Activated CD8-positive, alpha-beta memory T cell treated with anti-CD3 and anti-CD28 coated beads, Interleukin-2, amount 10 ng/mL, durations not matched to agents 7 days and 5 days (primary cell): ENCODE data around the gene PSMF1. TPM values are rescaled to one million over a fixed set of nuclear protein-coding genes. Genes with fewer than 3 reads are reported as not detected.
"Not testable (repeated sequence)": the region's sequence is repeated elsewhere in the genome, so short reads cannot be mapped to it uniquely, and the experiment has no call there.

Source experiments
- ATAC-seq: fragments of 150-1000 bp; cut with Tn5 transposase; one replicate; pipeline ENCODE4 v1.10.0; 2021; ENCODE audit warnings: moderate library complexity
- CTCF ChIA-PET: fragments of 350-600 bp; sonication (Branson Sonifier 250); formaldehyde crosslinking; loops from one replicate; lab custom pipeline; 2021; ENCODE audit warnings: antibody characterized with exemption; lab: Charles Lee
- DNase-seq: peaks from one replicate; pipeline ENCODE4 v3.0.0-alpha.2; 2020
- H3K27ac Mint-ChIP-seq: one replicate; pipeline ENCODE4 v1.8.0; 2021; ENCODE audit warnings: mild to moderate bottlenecking, mixed read lengths
- H3K27me3 Mint-ChIP-seq: one replicate; pipeline ENCODE4 v1.8.0; 2021; ENCODE audit warnings: mixed read lengths
- H3K36me3 Mint-ChIP-seq: one replicate; pipeline ENCODE4 v1.8.0; 2021; ENCODE audit warnings: mild to moderate bottlenecking, mixed read lengths
- H3K4me1 Mint-ChIP-seq: one replicate; pipeline ENCODE4 v1.8.0; 2021; ENCODE audit warnings: mixed read lengths
- H3K4me3 Mint-ChIP-seq: one replicate; pipeline ENCODE4 v1.8.0; 2021; ENCODE audit warnings: mild to moderate bottlenecking, moderate library complexity, mixed read lengths
- H3K9me3 Mint-ChIP-seq: one replicate; pipeline ENCODE4 v1.8.0; 2022; ENCODE audit warnings: low read depth, mixed read lengths
- total RNA-seq, 2 experiments: library from RNA; stranded (reverse); gene quantifications; one replicate each; pipeline ENCODE4 v1.2.3, GENCODE V29; 2021

PSMF1 gene
- total RNA-seq, 2 experiments from 2014 or later: 146 to 147 TPM

DNA sequence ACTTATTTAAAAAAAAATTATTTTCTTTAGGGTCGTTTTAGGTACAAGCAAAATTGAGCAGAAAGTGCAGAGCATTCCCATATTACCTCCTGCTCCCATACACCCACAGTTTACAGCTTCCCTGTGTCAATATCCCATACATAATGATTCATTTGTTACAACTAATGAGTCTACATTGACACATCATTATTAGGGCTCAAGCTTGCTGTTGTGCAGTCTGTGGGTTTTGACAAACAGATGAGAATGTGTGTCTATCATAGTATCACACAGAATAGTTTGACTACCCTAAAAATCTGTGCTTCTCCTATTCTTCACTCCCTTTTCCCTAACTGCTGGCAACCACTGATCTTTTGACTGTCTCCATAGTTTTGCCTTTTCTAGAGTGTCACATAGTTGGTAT is 9.4 kb downstream of the PSMF1 start:
- no peak for DNase-seq
- CTCF ChIA-PET: interaction anchor here (0.9 kb wide), 1 partner anchor 19 kb away, joined by 3 read pairs; no protein-coding TSS in a partner anchor
- Mint-ChIP-seq H3K27me3 (no peaks in the 10 kb centered on the region), H3K4me3 (no peak overlapping the region), H3K4me1 (peaks cover 26% of the 10 kb centered on the region), H3K9me3 (no peaks in the 10 kb centered on the region), H3K27ac (no peak overlapping the region), H3K36me3 (peaks cover 74% of the 10 kb centered on the region)
- no peak for ATAC-seq

- Mint-ChIP-seq H3K4me3 (no peak overlapping the region), H3K4me1 (peaks cover 23% of the 10 kb centered on the region), H3K36me3 (peaks cover 76% of the 10 kb centered on the region), H3K9me3 (no peaks in the 10 kb centered on the region), H3K27ac (no peak overlapping the region), H3K27me3 (no peaks in the 10 kb centered on the region)
- ATAC-seq: no peak
- CTCF ChIA-PET: no interaction called here
- no peak for DNase-seq
Observed at GRCh38 chr20:1130058-1130694, 11.8 kb downstream of the PSMF1 start.

- no peaks in the 10 kb centered on the region for H3K9me3 Mint-ChIP-seq
- H3K4me1 Mint-ChIP-seq: peaks cover 20% of the 10 kb centered on the region
- CTCF ChIA-PET: no interaction called here
- H3K4me3 Mint-ChIP-seq: no peak overlapping the region
- DNase-seq (no peak), ATAC-seq (no peak)
- no peak overlapping the region for H3K27ac Mint-ChIP-seq
- H3K36me3 Mint-ChIP-seq: peaks cover 78% of the 10 kb centered on the region
- no peaks in the 10 kb centered on the region for H3K27me3 Mint-ChIP-seq
Observed at GRCh38 chr20:1130847-1131246, 12.4 kb downstream of the PSMF1 start.

DNA sequence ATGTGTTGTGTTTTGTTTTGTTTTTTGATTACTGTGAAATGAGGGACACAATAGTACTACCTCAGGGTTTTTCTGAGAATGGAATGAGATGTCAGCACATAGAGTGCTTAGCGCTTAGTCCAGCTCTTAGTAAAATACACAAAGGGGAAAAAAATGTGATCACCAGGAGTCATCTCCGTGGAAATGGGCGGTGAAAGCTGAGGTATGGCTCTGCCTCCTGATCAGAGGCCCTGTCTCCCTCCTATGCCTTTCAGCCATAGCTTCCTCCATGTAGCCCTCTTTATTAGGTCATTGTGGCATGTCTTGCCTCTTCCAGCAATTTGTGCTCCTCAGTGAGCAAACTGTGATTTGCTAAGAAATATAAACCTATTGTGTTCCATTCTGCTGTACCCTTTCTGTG is 13.0 kb downstream of the PSMF1 start:
- Mint-ChIP-seq H3K9me3 (no peaks in the 10 kb centered on the region), H3K4me3 (no peak overlapping the region), H3K36me3 (peaks cover 77% of the 10 kb centered on the region), H3K4me1 (peaks cover 17% of the 10 kb centered on the region), H3K27me3 (no peaks in the 10 kb centered on the region), H3K27ac (no peak overlapping the region)
- DNase-seq: no peak
- CTCF ChIA-PET: no interaction called here
- ATAC-seq: no peak

GRCh38 chr20:1134355-1134754 is 16.0 kb downstream of the PSMF1 start:
- ATAC-seq: no peak
- no peaks in the 10 kb centered on the region for H3K9me3 Mint-ChIP-seq
- no peak overlapping the region for H3K4me3 Mint-ChIP-seq
- H3K27ac Mint-ChIP-seq: no peak overlapping the region
- DNase-seq: peak; percentile 54
- CTCF ChIA-PET: interaction anchor here (1.5 kb wide), 1 partner anchor 26 kb away, joined by 4 read pairs; no protein-coding TSS in a partner anchor
- no peaks in the 10 kb centered on the region for H3K27me3 Mint-ChIP-seq
- peaks cover 77% of the 10 kb centered on the region for H3K36me3 Mint-ChIP-seq
- H3K4me1 Mint-ChIP-seq: peaks cover 17% of the 10 kb centered on the region

GRCh38 chr20:1134836-1135235 is 16.4 kb downstream of the PSMF1 start:
- Mint-ChIP-seq H3K4me1 (peaks cover 17% of the 10 kb centered on the region), H3K9me3 (no peaks in the 10 kb centered on the region), H3K27ac (no peak overlapping the region), H3K27me3 (no peaks in the 10 kb centered on the region), H3K4me3 (no peak overlapping the region), H3K36me3 (peaks cover 75% of the 10 kb centered on the region)
- CTCF ChIA-PET: interaction anchor here (1.5 kb wide), 1 partner anchor 26 kb away, joined by 4 read pairs; no protein-coding TSS in a partner anchor
- ATAC-seq (no peak), DNase-seq (no peak)

DNA sequence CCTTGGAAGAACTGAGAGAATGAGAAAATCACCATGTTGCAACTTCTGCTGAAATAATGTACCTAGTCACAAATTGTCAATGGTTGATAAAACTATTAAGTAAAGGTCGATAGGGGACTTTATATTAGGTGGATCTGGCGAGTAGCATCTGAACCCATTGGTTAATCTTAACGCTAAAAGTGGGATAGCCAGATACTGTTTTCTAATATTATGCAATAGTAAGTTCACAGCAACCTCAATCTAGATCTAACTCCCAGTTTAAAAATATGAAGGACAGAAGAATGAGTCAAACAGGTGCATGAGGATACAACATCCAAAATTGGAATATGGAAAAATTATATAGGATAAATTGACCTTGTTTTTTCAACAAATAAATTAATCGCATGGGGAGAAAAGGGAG is 18.8 kb downstream of the PSMF1 start:
- Mint-ChIP-seq H3K27me3 (no peaks in the 10 kb centered on the region), H3K9me3 (no peaks in the 10 kb centered on the region), H3K27ac (no peak overlapping the region), H3K4me1 (peaks cover 17% of the 10 kb centered on the region), H3K36me3 (peaks cover 69% of the 10 kb centered on the region), H3K4me3 (no peak overlapping the region)
- ATAC-seq: no peak
- no peak for DNase-seq
- CTCF ChIA-PET: no interaction called here

- ATAC-seq: no peak
- H3K4me1 Mint-ChIP-seq: peaks cover 2% of the 10 kb centered on the region
- CTCF ChIA-PET: no interaction called here
- H3K4me3 Mint-ChIP-seq: no peak overlapping the region
- no peak overlapping the region for H3K27ac Mint-ChIP-seq
- peaks cover 58% of the 10 kb centered on the region for H3K36me3 Mint-ChIP-seq
- DNase-seq: peak; percentile 11
- no peaks in the 10 kb centered on the region for H3K27me3 Mint-ChIP-seq
- no peaks in the 10 kb centered on the region for H3K9me3 Mint-ChIP-seq
Observed at GRCh38 chr20:1144401-1145172, 26.2 kb downstream of the PSMF1 start.

DNA sequence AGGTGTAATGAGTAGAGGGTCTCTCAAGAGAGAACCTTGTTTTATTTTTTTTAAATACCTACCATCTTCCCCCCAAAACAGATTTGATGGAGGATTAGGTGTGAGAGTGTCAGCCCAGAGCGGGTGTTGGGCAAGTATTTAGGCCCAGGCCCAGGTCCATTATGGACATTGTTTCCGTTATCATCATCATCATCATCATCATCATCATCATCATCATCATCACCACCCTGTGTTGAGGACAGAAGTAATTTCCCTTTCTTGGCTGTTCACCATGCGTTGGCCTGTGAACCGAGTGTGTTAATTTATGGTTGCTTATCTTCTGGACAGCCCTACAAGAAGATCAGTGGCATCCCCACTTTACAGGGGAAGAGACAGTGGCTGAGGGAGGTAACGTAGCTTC is 28.6 kb downstream of the PSMF1 start:
- ATAC-seq (no peak), DNase-seq (peak; percentile 18)
- Mint-ChIP-seq H3K27me3 (no peaks in the 10 kb centered on the region), H3K27ac (no peak overlapping the region), H3K9me3 (no peaks in the 10 kb centered on the region), H3K36me3 (peaks cover 57% of the 10 kb centered on the region), H3K4me1 (peaks cover 19% of the 10 kb centered on the region), H3K4me3 (no peak overlapping the region)
- CTCF ChIA-PET: no interaction called here

GRCh38 chr20:1149812-1150211 is 31.4 kb downstream of the PSMF1 start:
- not testable (repeated sequence) for H3K4me3 Mint-ChIP-seq, H3K27me3 Mint-ChIP-seq, H3K9me3 Mint-ChIP-seq
- DNase-seq: peak; percentile 44
- CTCF ChIA-PET: interaction anchor here (2.3 kb wide), 1 partner anchor 36 kb away, joined by 5 read pairs; no protein-coding TSS in a partner anchor
- H3K36me3 Mint-ChIP-seq: peaks cover 63% of the 10 kb centered on the region
- ATAC-seq: peak; percentile 28
- peaks cover 19% of the 10 kb centered on the region for H3K4me1 Mint-ChIP-seq
- H3K27ac Mint-ChIP-seq: peak overlapping the region; percentile 15

DNA sequence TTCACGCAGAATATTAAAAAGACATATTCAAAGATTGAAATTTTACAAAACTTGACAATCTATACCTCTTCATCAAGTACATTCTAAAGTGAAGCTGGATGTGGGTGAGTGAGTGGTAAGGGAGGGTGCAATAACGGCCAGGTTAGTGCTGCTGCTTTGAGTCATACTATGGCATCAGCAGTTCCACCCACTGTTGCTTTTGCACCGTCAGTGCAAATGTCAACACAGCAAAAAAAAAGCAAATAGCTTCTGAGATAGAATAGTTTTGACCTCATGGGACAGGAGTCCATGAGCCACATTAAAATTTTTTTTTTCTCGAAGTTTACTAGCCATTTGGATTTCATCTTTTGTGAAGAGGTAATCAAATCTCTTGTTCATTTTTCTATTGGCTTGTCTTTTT is 31.8 kb downstream of the PSMF1 start:
- Mint-ChIP-seq H3K4me3 (no peak overlapping the region), H3K27ac (no peak overlapping the region), H3K9me3 (no peaks in the 10 kb centered on the region), H3K4me1 (peaks cover 19% of the 10 kb centered on the region), H3K27me3 (no peaks in the 10 kb centered on the region), H3K36me3 (peaks cover 67% of the 10 kb centered on the region)
- peak; percentile 91 for ATAC-seq
- CTCF ChIA-PET: interaction anchor here (2.3 kb wide), 1 partner anchor 35 kb away, joined by 5 read pairs; no protein-coding TSS in a partner anchor
- peak; percentile 66 for DNase-seq

- DNase-seq (no peak), ATAC-seq (no peak)
- Mint-ChIP-seq H3K27ac (no peak overlapping the region), H3K4me1 (peaks cover 19% of the 10 kb centered on the region), H3K36me3 (peaks cover 71% of the 10 kb centered on the region), H3K9me3 (no peaks in the 10 kb centered on the region), H3K27me3 (no peaks in the 10 kb centered on the region), H3K4me3 (no peak overlapping the region)
- CTCF ChIA-PET: interaction anchor here (1.2 to 2.3 kb wide), 2 partner anchors 26 to 35 kb away, joined by 3 to 5 read pairs; no protein-coding TSS in a partner anchor
Observed at GRCh38 chr20:1150968-1151367, 32.6 kb downstream of the PSMF1 start.

DNA sequence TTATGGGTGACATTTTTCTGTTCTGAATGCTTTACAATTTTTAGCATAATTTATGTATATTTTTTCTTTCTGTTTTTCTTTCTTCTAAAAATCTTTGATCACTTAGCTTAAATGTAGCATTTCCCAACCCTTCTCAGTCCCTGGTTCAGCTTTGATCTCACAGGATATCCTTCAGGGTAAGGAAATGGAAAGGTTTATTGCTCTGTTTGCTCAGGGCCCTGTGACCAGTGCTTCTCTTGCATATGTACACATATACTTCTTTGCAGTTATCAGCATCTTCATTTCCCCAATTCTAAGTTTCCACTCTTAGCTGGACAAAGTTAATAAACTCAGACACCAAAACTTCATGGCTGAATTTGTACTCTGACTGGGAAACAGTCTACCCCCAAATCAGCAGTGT is 35.8 kb downstream of the PSMF1 start:
- CTCF ChIA-PET: interaction anchor here (0.9 kb wide), 1 partner anchor 59 kb away, joined by 3 read pairs; no protein-coding TSS in a partner anchor
- peaks cover 18% of the 10 kb centered on the region for H3K4me1 Mint-ChIP-seq
- no peak overlapping the region for H3K4me3 Mint-ChIP-seq
- H3K36me3 Mint-ChIP-seq: peaks cover 60% of the 10 kb centered on the region
- no peak overlapping the region for H3K27ac Mint-ChIP-seq
- DNase-seq: no peak
- ATAC-seq: no peak
- H3K27me3 Mint-ChIP-seq: no peaks in the 10 kb centered on the region
- no peaks in the 10 kb centered on the region for H3K9me3 Mint-ChIP-seq
